ENCODE results near the gene LGR5.
"Not testable (repeated sequence)": the region's sequence is repeated elsewhere in the genome, so short reads cannot be mapped to it uniquely, and the experiment has no call there.

The LGR5 gene

DNA sequence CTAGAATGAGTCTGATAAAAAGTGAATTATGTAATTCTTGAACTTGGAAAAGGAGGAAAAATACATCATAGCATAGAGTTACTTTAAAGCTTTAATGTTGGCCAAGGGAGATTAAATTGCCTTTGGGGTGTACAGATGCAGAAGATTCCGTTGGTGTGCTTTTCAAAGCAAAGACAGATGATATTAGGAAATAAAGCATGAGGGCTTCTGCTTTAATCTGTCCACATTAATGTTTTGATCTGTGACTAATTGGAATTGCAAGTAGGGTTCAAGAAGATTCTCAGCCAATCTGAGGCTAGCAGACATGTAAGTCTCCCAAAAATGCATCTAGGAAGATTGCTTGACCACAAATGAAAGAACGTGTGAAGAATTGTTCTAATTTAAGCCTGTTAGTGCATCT is 35.2 kb downstream of the LGR5 start:
- DNase-seq (ENCODE audit: low read depth) = no peak

DNA sequence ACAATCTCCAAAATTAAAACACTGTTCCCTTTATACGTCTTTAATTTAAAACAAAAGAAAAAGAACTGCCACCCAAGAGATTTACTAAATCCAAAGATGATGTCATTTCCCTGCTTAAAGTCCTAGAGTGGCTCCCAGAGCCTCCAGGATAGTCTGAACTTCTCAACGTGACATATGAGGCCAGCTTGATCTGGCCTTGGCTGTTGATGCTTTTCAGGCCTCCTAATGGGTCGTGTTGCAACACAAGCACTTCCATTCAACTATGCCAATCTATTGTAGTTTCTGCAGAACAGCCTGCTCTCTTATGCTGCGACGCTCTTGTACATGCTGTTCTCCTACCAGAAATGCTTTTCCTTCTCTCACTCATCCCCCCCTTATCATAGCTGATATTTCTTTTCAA is 35.7 kb downstream of the LGR5 start:
- DNase-seq (ENCODE audit: low read depth) = no peak

DNA sequence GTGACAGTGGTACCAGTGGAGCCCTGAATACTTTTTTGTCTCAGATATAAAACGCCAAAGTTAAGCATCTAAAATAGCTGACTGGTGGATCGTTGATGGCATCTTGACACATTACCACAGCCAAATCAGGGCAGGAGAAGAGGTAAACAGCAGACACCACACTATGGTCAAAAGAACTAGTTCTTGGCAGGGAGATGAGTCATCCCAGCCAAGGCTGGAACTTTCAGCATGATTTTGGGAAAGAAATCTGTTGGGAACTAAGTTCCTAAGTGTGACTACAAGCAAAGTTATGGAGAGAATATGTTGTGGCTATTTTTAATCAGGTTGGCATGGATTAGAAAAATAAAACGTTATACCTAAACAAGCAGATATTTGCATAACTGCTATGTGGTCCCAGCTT is 36.9 kb downstream of the LGR5 start:
- DNase-seq (ENCODE audit: low read depth) = no peak

DNA sequence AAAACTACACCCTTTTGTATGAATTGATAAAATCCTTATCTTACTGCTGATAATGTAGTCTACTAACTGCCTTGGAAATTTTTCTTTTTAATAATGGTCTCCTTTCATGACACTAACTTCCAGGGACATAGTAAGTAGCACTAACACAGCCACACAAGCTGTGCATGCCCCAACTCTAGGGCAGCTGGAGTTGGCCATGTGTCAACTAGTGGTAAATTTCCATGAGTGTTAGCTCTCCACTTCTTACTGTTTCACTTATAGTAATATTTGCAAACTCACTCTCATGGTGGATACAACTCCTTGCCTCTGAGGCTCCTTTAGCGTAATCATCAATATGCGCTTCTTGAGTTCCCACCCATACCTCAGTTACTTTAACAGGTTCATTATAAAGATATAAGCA is 38.0 kb downstream of the LGR5 start:
- no peak for DNase-seq (ENCODE audit: low read depth)

DNA sequence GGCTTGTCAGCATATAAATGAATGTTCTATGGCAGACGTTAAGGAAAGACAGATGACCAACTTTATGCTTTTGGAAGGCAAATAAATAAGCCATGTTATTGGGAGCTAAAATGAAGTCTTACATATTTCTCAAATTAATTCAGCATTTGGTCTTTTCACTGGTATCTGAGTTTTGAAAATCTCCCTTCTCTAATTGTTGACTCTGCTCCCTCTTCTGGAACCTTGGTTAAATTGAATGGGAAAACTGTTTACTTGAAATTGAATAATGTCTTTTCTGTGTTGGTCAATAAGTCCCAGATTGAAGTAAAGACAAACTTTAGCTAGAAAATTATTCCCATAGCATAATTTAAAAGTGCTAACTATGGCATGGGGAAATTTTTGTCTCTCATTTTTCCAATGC is 38.7 kb downstream of the LGR5 start:
- DNase-seq (ENCODE audit: low read depth) = no peak

DNA sequence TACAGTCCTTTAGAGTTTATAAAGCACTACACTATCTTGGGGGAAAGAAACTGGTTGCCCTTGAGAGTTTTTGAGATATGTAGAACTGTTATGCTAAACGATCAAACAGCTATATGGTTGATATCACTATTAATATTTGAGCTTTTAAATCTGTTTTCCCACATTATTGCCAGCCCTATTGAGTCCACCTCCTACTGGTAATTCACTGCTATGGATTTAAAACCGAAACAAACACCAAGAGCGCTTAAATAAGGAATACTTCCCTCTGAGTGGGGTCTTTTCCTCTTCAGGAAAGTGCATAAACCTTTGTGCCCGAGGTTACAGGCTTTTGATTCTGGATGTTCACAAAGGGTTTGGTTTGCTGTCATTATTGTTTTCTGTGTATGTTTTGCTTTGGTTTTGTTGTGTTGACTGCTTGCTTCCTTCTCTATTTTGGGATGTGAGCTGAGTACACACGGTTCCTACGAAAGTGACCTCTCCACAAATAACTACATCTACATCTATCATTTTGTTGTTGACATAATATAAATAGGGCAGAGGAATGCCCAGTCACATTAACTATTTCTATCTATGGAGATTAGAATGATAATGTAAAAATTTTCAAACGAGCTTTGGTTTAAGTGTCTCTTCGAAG is 44.8 kb downstream of the LGR5 start:
- DNase-seq (ENCODE audit: low read depth) = no peak

DNA sequence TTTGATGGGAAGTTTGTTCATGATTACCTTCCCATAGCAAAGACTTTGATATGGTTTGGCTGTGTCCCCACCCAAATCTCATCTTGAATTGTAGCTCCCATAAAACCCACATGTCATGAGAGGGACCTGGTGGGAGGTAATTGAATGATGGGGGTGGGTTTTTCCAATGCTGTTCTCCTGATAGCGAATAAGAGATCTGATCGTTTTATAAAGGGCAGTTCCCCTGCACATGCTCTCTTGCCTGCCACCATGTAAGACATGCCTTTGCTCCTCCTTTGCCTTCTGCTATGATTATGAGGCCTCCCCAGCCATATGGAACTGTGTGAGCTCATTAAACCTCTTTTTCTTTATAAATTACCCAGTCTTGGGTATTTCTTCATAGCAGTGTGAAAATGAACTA is 51.2 kb downstream of the LGR5 start:
- DNase-seq (ENCODE audit: low read depth) = not testable (repeated sequence)

DNA sequence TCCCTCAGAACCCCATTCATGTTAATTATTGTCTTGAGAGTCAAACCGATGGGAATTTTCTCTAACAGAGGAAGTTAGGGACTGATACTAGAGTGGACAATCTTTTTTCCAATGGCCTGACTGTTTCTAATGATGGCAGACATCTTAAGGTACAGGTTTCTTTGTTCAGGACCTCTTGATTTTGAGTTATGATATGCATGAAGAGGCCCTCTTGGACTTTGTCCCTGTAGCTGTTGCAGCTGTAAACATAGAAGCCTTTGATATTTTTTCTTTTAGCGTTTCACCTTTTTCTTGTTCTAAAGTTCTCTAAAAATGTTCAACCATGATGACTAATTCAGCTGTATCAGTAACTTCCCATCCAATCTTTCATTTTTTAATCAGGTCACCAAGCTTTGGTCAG is 53.0 kb downstream of the LGR5 start:
- DNase-seq (ENCODE audit: low read depth) = no peak

DNA sequence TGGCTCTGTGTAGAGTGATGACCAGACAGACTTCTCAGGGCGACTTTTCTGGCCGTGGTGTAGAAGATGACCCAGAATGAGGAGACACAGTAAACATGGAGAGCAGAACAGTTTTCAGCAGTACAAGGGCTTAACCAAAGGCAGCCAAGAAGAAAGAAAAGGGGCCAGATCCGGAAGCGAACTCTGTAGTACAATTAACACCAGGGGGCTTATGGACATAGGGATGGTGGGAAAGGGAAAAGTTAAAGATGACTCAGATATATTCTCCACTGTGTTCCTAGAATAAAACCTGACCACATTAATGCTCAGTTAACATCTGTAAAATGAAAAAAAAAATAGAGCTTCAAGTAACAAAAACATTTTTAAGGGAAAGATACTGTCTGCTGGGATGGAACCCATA is 60.2 kb downstream of the LGR5 start:
- DNase-seq (ENCODE audit: low read depth) = no peak

DNA sequence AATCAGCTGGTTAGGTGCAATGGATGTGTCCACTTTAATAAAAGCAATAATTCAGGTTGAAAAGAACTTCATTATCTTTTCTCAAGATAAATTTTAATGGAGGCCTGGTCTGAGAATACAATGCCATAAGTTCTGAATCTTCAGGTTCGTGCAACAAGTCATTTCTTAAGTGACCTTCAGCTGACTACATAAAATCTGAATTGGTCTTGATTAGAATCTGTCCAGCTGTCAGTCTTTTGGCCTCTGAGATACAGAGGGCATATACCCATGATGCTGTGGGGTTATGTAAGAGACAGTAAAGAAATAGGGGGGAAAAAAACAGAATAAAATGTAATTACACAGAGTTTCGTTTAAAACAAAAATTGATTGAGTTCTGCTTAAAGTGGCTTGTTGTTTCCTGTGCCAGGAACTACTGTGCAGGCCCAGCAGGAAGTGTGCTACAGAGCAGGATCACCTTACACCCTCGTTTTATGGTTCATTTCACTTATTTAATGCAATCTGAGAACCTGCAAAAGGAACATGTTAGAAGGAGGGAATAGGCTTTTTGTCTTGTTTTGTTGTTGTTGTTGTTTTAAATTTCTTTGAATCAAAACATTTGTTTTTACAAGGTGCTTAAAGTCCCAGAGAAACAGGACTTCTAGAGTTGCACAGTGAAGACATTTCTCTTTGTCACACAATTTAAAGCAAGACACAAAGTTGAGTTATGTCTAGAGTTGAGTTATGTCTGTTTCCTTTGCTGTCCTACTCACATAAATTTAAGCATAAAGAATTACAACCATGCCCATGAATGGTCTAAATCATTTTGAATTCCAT is 64.2 kb downstream of the LGR5 start:
- no peak for DNase-seq (ENCODE audit: low read depth)

DNA sequence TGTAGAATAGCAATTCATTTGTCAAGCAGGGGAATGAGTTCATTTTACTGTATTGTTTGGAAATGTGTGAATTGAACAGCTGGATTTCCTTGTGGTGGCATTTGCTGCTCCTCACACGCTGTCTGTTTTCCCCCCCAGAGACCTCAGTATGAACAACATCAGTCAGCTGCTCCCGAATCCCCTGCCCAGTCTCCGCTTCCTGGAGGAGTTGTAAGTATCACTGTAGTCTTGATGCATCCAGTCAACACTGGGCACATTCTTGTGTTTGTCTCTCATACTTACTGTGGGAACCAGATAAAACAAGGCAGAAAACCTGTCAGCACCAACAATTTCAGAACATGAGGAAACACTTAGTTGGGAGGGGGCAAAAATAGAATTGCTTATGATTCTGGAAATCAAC is 64.9 kb downstream of the LGR5 start:
- no peak for DNase-seq (ENCODE audit: low read depth)

DNA sequence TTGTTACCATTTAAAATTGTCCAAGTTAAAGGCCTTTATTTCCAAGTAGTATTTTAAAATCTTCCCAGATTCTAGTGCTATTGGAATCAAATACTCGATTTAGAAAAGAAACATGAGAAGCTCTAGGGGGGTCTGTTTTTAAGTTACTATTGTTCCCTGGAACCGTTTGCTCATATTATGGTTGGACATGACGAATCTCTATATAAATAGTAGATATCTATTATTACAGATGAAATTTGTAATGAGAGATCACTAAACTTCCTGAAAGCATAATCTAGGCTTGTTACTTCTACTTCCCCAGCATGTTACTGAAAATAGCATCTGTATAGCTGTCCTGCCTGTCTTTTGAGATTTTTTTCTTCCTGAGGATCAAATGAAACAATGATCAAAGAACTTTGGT is 70.1 kb downstream of the LGR5 start:
- DNase-seq (ENCODE audit: low read depth) = no peak

DNA sequence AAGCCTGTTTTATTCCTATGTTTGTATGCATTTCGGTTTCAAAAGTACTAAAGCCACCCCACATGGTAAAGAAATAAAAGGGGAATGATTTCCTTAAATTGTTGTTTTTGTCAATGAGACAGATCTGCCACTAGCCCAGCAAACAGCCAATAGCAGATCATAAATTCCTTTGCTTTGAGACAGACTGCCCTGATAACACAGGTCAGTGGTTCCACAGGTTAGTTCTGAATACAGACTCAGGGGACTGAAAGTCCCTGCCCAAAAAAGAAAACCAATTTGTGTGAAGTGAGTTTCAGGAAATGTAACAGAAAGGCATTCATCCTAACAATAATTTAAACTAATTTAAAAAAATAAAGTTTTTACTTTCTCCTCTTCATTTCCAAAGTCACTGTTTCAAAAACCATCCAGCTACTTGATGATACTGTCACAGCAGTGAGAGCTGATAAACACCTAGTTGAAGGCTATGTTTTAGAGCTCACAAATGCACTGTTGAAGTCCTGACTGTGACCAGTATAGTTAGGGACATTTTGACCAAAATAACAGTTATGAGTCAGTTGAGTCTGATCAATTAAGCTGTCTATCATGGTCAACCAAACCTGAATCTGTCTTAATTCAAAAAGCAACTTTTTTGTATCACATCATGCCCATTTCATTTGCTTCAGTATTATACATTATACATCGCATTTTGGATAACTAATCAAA is 77.7 kb downstream of the LGR5 start:
- no peak for DNase-seq (ENCODE audit: low read depth)

DNA sequence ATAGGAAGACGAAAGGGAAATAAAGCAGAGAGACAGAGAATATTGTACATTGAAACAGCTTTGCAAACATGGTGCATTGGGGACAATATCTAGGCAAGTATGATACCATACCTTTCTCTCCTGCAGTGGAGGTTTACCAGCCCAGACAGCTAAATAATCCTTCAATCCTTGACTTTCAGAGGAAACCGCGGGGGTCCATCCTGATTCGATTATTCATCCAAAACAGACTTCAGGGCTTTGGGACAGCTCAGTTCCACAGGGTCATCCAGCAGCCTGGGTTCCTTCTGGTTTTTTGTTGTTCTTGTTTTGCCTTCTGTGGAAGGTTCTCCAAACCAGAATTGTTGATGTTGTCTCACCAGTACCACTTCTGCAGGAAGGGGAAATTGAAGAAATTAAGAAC is 81.5 kb downstream of the LGR5 start:
- no peak for DNase-seq (ENCODE audit: low read depth)

DNA sequence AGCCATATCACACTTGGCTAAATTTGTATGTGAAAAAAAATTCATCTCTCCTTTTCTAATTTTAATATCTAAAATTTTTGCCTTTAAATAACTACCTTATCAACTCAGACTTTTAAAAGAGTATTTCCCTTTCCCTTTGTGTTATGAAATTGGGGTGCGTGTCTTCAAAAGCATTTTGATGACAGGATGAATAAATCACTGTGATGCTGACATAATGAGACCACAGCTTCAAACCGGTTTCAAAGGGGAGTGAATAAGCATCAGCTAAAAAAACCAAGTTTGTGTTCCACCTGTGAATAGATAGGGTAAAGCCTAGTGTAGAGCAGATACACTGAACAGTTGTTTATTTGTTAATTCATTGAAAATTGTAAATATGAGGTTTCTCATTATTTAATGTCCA is 85.0 kb downstream of the LGR5 start:
- DNase-seq (ENCODE audit: low read depth) = no peak

DNA sequence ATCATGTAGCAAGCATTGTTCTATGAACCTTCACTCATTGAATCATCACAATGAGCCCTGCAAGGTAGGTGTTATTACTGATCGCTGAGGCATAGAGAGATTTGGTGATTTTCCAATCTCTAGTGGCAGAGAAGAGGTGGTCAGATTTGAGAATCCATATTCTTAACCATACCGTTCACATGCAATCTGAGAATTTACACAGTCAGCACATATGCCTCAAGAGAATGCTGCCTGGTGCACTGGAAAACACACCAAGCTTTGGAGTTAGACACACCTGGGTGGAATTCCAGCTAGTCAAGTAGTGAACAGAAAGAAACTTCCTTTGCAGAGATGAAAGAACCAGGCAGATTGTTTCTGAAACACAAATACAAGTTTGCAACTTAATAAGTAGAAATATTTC is 94.1 kb downstream of the LGR5 start:
- DNase-seq (ENCODE audit: low read depth) = no peak

DNA sequence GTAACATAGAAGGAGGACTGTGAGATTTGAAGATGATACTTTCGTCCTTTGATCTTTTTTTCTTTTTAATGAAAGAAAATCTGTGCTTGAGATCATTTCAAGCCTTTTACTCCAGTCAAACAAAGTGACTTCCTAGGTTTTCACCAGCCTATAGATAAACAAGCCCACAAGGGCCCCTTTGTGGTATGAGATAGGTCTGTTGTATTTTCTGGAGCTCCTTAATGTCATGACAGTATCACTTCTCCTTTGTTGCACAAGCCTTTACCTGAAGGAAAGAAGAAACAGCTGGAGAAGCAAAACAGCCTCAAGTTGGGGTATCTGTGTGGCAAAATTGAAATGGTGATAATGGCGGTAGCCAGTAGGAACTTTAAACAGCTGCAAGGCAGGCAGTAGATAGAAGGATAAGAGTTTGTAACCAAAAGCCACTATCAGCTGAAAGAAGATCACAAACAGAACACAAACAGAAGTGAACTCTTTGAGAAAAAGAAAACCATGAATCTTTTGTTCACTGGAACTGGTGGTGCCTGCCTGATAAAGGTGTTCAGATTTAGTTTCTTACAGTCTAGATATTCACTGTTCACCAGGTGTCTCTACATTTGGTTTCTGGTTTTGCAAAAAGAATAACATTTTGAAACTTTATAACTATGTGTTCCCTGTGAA is 96.8 kb downstream of the LGR5 start:
- no peak for DNase-seq (ENCODE audit: low read depth)

DNA sequence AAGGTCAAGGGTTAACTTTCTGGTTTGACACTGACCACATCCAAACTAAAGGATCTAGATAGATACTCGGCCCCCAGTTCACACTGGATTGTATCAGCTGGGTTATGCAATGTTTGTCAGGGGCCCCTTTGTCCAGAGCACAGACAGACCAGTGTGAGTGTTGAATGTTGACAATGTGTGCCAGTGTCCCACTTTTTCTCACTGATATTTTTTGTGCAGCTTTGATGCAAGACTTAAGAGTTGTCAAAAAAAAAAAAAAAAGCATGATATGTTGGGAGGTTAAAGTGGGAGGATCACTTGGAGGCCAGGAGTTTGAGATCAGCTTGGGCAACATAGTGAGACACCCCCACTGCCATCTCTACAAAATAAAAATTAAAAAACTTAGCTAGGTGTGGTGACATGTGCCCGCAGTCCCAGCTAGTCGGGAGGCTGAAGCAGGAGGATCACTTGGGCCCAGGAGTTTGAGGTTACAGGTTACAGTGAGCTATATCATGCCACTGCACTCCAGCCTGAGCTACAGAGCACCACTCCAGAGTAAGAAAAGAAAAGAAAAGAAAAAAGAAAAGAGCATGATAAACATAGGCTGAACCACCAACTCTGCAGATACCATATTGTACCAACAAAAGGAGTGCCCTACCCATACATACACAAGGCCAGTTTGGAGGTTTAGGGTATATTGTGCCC is 97.5 kb downstream of the LGR5 start:
- DNase-seq (ENCODE audit: low read depth) = no peak

DNA sequence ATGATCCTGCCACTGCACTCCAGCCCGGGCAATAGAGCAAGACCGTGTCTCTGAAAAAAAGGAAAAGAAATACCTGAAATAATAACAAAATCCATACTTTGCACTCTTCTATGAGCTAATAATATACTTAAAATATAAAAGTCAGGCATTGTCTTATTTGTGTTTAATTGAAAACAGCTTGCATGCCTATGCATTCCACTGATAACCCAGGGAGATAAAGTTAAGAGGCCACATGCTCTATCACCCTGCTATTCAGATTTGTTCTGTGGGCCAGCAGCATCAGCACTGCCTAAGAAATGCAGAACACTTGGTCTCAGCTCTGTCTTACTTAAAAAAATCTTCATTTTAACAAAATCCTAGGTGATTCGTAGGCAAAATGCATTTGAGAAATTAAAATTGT is 99.2 kb downstream of the LGR5 start:
- DNase-seq (ENCODE audit: low read depth) = no peak

DNA sequence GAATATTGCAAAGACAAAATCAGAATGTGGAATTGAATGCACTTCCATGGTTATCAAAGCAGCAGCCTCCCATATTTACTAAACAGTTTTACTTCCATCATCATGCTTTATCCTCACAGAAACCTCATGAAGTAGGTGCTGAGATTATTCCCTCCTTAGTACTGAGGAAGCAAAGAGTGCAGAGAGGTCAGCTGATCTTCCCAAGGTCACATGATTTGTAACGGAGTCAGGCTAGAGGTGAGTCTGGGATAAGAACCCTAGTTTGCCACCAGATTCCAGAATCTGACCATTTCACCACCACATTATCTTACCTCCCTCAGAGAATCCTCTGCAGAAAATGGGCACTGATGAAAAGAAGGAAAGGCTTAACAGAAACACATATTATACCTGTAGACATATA is 102.0 kb downstream of the LGR5 start:
- DNase-seq (ENCODE audit: low read depth) = no peak

DNA sequence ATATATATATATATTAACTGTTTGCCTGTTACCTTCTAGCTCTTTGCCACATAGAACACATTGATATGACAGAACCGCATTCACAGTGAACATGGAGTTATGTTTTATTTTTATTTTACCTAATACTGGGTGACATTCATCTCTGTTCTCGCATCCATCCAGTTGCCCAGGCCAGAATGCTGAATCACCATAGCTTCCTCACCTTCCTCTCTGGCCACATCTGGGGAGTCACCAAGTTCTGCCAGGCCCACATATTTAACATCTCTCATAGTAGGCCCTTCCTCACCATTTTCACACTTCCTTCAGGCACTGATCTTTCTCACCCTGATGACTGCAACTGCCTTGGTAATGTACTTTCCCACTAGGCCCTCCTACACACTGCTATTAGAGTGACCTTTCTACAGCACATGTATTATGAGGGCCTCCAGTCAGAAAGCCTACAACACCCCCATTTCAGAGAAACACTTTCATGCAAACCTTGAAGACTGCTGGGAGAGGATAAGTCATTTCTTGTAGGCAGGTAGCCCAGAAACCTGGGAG is 106.8 kb downstream of the LGR5 start:
- no peak for DNase-seq (ENCODE audit: low read depth)

DNA sequence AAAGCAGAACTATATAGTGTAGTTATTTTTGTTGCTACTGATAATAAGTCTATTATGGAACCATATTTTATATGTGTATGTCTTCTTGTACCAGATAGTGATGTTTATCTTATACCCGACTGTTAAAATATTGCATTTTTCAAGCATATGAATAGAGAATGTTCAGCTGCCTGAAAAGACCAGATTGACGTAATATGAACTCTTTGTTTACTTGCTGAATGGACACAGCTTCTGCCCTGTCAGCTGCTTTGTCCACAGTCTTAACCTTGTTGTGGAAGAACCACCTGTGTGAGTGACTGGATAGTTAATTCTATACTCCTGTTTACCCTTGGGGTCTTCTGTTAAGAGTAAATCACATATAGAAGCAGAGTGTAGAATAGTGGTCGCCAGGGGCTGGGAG is 109.3 kb downstream of the LGR5 start:
- DNase-seq (ENCODE audit: low read depth) = no peak

Measured in activated T-cell treated with anti-CD3 and anti-CD28 coated beads for 1 hour (primary cell).